ENCODE data around the gene SEC14L1.

SEC14L1 gene

GRCh38 chr17:77163511-77164280, 22.9 kb downstream of the SEC14L1 start:
- DNase-seq (ENCODE audit: low spot score) = no peak

DNA sequence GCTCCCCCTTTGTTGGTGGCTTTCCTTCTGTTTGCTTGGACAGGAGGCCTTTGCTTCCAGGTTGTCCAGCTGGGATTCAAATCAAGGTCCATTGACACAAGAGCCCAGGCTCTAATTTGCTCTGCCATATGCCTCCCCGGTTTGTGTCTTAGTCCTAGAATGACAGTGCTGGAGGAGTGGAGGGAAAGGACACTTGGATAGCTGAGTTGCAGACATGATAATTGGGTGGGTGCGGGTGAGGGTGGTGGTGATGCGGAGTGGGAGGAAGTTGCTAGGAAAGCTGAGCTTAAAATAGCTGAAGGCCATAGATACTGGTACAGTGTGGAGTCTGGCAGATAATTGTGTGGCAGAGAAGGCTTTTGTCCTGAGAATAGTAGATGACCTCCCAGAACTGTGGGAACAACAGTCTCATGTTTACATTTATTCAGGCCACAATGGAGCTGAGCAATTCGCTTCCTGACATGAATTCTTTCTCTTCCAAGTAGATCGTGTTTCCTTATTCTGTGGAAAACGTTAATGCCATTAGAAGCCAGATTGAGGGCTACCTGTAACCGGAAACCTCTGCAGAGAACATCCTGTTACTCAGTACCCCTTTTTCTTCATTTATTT, 23.8 kb downstream of the SEC14L1 start:
- no peak for DNase-seq (ENCODE audit: low spot score)

GRCh38 chr17:77165577-77165976, 24.8 kb downstream of the SEC14L1 start:
- DNase-seq (ENCODE audit: low spot score) = no peak

- no peak for DNase-seq (ENCODE audit: low spot score)
Observed at GRCh38 chr17:77167472-77168306, 26.9 kb downstream of the SEC14L1 start.

DNA sequence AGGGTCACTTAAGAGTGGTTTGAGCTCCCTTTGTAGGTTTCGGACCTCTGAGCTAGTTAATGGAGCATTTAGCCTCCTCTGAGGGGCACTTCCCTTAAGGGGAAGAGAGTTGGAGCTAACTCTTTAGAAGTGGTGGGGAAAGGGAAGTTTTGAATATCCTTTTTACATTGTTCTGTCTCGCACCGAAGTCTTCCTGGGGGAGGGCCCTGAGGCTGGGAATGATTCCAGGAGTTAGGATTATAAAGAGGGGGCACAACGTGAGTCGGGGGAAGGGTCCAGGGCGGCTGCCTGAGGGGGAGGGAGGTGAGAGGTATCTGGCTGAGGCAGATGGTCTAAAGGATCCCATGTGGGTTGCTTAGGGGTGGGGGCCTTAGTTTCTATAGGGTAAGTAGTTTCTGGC, 32.3 kb downstream of the SEC14L1 start:
- no peak for DNase-seq (ENCODE audit: low spot score)

GRCh38 chr17:77174928-77175661, 34.3 kb downstream of the SEC14L1 start:
- no peak for DNase-seq (ENCODE audit: low spot score)

- no peak for DNase-seq (ENCODE audit: low spot score)
Observed at GRCh38 chr17:77177002-77177741, 36.4 kb downstream of the SEC14L1 start.

GRCh38 chr17:77178050-77178449, 37.3 kb downstream of the SEC14L1 start:
- no peak for DNase-seq (ENCODE audit: low spot score)

- no peak for DNase-seq (ENCODE audit: low spot score)
Observed at GRCh38 chr17:77178563-77178962, 37.8 kb downstream of the SEC14L1 start.

GRCh38 chr17:77180503-77181357, 40.0 kb downstream of the SEC14L1 start:
- DNase-seq (ENCODE audit: low spot score) = no peak

DNA sequence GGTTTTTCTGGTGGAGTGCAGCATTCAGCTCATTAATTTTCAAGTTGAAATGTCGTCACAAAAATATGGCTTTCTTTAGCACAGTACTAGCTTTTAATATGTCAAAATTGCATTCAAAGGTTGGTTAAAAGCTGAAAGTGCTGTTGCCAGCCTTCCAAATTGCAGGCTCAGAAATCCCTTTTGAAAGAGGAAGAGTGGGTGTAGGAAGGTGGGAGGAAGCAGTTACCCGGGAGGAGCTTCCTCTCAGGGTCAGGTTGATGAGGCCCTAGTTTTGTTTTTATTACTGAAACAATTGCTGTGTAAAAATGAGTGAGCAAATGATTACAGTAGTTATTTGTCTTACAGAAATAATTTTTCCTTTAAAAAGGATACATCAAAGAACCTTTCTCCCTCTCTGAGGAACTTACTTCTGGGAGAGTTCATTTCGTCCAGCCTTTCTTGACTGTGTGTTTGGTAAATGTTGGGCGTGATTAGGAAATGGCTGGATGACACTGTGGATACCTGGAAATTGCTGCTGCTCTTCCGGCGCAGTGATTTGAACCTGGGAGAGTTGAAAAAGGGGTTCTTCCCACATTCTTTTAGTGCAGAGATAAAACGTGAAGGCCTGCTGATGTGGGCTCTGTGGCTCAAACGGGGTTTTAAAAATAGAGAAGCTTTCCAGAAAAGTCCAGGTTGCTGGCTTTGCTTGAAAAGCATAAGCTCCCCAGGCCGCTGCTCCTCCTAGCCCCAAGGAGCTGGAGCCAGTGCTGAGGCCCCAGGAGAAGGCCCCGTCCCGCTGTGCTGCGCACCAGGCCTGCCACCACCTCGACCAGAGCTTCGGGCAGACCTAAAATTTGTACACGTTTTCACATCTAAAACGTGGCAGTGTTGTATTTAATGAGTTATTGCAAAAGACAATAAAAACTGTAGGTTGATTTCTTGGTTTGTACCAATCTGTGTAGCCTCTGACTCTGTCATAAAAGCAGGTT, 41.7 kb downstream of the SEC14L1 start:
- no peak for DNase-seq (ENCODE audit: low spot score)

DNA sequence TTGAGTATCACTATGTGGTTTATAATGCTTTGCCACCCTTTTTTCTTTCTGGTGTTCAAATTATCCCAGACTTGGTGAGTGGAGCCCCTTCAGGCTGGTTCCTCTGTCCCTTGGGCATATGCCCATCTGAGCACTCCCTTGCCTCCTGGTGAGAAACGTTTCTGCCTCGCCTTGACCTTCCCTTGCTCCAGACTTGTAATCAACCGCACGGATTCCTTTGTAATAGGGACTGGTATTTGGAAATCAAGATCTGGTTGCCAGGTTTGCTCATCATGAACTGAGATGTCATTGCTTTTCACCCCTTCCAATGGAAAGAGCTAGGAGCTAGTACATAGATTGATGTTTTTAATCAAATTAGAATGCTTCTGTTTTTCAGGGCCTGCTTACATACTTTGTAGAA, 43.7 kb downstream of the SEC14L1 start:
- no peak for DNase-seq (ENCODE audit: low spot score)

- DNase-seq (ENCODE audit: low spot score) = no peak
Observed at GRCh38 chr17:77185137-77185536, 44.4 kb downstream of the SEC14L1 start.

DNA sequence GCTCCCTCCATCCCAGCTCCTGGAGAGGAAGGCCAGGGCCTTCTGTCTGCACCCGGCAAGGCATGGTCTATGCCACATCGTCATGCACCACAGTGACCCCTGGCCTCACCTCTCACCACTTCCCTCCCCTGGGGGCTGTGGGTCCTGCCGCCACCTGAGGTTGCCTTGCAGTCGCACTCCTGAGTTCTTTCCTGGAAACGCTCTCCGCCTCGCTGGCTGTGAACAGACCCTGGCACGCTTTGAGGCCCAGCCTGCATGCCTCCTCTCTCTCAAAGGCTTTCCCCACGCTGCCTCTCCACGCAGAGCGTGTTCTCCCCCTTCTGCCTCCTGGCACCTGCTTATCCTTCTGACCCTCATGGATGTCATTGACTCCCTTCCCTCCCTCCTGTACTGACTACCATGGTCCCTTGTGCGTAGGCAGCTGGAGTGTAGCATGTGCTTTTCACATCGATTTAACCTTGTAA, 45.4 kb downstream of the SEC14L1 start:
- no peak for DNase-seq (ENCODE audit: low spot score)

DNA sequence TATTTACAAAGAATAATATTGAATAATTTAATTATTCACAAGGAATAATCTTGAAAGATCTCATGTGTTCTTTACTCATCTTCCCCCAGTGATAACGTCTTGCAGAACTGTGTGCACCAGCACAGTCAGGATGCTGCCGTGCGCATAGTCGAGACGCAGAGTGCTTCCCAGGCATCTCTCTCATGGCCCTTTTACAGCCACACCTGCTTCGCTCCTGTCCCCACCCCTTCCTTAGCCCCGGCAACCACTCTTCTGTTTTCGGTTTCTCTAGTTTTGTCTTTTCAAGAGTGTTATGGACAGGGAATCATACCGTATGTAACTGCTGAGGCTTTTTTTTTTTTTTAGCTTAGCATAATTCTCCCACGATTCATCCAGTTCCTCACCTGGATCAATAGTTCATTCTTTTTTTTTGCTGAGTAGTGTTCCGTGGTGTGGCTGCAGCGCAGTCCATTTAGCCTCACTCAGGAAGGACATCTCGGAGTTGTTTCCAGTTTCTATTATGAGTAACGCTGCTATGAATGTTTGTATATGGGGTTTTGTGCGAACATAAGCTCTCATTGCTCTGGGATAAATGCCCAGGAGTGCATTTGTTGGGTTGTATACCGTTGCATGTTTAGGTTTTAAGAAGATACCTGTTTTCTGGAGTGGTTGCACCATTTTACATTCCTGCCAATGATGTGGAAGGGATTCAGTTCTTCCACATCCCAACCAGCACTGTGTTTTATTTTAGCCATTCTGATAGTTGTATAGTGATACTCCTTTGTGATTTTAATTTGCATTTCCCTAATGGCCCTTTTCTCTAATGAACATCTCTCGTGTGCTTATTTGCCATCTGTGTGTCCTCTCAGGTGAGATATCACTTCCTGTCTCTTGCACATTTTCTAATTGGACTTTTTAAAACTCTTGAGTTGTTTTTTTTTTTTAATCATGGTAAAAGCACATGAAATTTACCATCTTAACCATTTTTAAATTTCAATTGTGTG, 47.6 kb downstream of the SEC14L1 start:
- no peak for DNase-seq (ENCODE audit: low spot score)

GRCh38 chr17:77189148-77189547, 48.4 kb downstream of the SEC14L1 start:
- no peak for DNase-seq (ENCODE audit: low spot score)

GRCh38 chr17:77190576-77190975, 49.8 kb downstream of the SEC14L1 start:
- no peak for DNase-seq (ENCODE audit: low spot score)

GRCh38 chr17:77191244-77191643, 50.5 kb downstream of the SEC14L1 start:
- DNase-seq (ENCODE audit: low spot score) = no peak
